ENCODE results near the gene RGS8.

RGS8 gene

DNA sequence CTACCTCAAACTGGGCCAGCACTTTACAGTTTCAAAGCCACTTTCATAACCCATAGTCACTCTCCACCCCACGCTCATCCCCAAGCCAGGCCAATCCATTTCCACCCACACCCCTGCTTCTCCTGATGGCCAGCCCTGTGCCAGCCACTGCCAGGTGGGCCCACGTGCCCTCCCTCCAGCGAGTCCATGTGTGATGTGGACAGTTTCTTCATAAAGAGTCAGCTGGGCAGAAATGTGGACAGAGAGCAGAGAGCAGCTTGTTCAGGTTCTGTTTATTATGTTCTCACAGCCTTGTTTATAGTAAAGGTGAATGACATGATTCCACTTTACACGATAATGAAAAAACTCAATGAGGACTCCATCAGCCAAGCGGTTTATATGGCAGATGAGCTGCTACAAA is 42.8 kb downstream of the RGS8 start:
- no peak overlapping the region for H3K27ac Mint-ChIP-seq

DNA sequence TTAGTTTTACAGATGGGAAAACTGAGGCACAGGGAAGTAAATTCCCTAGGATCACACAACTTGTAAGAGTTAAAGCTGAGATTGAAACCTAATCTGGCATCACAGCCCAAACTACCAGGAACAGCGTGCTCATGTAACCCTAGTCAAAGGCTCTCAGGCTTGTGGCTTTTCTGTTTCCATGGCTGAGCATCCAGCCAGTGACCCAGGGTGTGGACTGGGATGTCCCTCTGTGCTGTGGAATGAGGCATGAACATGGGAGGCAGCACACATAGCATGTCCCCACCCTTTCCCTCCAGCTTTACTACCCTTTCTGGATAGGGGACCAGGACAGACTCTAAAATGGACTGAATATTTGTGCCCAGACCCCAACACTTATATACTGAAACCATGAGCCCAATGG is 45.1 kb downstream of the RGS8 start:
- H3K27ac Mint-ChIP-seq = no peak overlapping the region
- H3K9me3 Mint-ChIP-seq = no peaks in the 10 kb centered on the region
- H3K27me3 Mint-ChIP-seq = no peaks in the 10 kb centered on the region
- no peaks in the 10 kb centered on the region for H3K4me1 Mint-ChIP-seq
- no peaks in the 10 kb centered on the region for H3K36me3 Mint-ChIP-seq
- no peak overlapping the region for H3K4me3 Mint-ChIP-seq

More for the DNA sequence above, 42.8 kb downstream of the RGS8 start:
- H3K4me3 Mint-ChIP-seq = no peak overlapping the region
- H3K27me3 Mint-ChIP-seq = no peaks in the 10 kb centered on the region
- no peaks in the 10 kb centered on the region for H3K9me3 Mint-ChIP-seq
- H3K4me1 Mint-ChIP-seq = no peaks in the 10 kb centered on the region
- no peaks in the 10 kb centered on the region for H3K36me3 Mint-ChIP-seq

DNA sequence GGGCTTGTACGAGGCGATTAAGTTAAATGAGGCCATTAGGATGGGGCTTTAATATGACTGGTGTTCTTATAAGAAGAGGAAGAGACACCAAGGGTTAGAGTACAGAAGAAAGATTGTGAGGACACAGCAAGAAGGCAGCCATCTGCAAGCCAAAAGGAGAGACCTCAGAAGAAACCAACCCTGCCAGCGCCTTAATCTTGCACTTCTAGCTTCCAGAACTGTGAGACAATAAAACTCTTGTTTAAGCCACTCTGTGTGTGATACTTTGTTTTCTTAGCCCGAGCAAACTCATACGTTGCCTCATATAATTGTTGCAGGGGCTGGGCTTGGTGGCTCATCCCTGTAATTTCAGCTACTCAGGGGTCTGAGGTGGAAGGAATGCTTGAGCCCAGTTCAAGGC is 46.6 kb downstream of the RGS8 start:
- no peaks in the 10 kb centered on the region for H3K27me3 Mint-ChIP-seq
- H3K27ac Mint-ChIP-seq = no peak overlapping the region
- H3K4me3 Mint-ChIP-seq = no peak overlapping the region
- peaks cover 4% of the 10 kb centered on the region for H3K4me1 Mint-ChIP-seq
- no peaks in the 10 kb centered on the region for H3K9me3 Mint-ChIP-seq
- H3K36me3 Mint-ChIP-seq = no peaks in the 10 kb centered on the region

DNA sequence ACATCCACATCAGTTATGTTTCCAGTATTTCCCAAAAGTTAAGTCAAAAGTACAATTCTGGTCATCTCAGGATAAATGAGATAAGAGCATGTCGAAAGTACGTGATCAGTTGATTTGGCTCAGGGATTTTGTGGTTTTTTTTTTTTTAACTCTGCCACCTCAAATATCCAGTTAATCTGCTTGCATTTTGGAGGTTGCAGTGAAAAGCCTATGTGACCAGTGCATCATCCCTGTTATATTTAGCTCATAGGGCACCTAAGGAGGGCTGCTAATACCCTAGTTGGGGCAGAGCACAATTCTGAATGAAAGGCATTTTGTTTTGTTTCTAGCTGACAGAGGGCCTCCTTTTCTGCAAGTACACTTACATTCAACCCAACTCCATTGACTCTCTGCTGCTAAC is 48.5 kb downstream of the RGS8 start:
- H3K36me3 Mint-ChIP-seq = no peaks in the 10 kb centered on the region
- H3K27ac Mint-ChIP-seq = no peak overlapping the region
- H3K4me3 Mint-ChIP-seq = no peak overlapping the region

More for the DNA sequence above, 48.5 kb downstream of the RGS8 start:
- Mint-ChIP-seq H3K27me3 (no peaks in the 10 kb centered on the region), H3K4me1 (peaks cover 19% of the 10 kb centered on the region), H3K9me3 (no peaks in the 10 kb centered on the region)
